GM19463 (cell line): ENCODE data around the gene MCF2L.
"Not testable (repeated sequence)": the region's sequence is repeated elsewhere in the genome, so short reads cannot be mapped to it uniquely, and the experiment has no call there.

Source experiments
- ATAC-seq: cut with Tn5 transposase; IDR thresholded peaks from one replicate; pipeline ENCODE4 v1.9.1; 2021; ENCODE audit warnings: mild to moderate bottlenecking, moderate library complexity; ENCODE audit not compliant: unreplicated experiment

Gene MCF2L

DNA sequence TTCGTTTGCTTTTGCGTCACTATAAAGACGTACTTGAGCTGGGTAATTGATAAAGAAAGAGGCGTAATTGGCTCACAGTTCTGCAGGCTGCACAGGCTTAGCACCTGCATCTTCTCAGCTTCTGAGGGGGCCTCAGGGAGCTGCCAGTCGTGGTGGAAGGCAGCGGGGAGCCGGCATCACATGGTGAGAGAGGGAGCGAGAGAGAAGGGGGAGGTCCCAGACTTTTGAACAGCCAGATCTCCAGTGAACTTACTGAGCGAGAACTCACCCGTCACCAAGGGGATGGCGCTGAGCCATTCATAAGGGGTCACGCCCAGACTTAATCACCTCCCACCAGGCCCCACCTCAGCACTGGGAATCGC, 77.8 kb downstream of the MCF2L start:
- ATAC-seq: no peak

GRCh38 chr13:113047587-113047986, 78.6 kb downstream of the MCF2L start:
- no peak for ATAC-seq

DNA sequence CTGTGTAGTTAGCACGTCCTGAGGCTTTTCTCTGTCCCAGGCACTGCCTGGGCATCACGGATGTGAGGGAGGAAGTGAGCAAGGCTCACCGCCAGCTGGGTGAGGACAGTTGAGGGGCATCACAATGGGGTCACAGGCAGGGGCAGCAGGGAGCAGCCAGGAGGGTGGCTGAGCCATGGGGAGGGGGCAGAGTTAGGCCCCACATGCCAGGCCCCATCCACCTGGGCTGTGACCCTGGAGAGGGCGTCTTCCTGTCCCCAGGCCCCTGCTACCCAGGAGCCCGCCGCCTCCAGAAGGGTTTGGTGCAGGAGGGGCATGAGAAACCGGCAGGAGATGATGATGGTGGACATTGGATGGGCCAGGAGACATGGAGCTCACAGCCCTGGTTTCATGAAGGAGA, 79.8 kb downstream of the MCF2L start:
- no peak for ATAC-seq

DNA sequence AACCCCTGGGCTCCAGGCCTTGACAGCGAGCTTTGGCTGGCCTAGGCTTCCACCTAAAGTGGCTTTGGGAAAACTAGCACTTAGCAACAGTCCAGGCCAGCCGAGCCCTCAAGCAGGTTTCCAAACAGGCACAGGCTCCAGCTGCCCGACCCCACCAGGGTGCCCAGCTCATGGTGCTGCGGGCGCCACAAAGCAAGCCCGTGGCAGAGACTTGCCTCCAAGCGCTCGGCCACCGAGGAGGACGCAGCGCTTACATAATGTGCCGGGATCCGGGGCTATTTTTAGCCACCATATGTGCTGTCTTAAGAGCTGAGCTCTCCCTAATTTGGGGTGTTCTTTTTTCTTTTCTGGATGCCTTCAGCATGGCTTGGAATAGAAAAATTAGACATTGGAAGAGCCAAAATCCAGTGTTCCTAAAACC, 80.5 kb downstream of the MCF2L start:
- ATAC-seq: no peak

DNA sequence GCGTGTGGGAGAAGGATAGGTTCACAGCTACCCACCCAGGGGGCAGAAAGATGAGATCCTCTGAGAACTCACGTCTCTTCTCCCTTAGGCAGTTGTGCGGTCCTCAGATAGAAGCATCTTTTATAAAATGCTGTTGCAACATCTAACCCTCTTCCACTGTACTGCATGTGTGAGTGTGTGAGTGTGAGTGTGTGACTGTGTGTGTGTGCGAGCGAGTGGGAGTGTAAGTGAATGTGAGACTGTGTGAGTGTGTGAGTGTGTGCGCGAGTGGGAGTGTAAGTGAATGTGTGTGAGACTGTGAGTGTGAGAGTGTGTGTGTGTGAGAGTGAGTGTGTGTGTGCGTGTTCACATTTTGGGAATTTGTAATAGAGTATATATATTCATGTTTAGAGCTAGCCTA, 81.0 kb downstream of the MCF2L start:
- no peak for ATAC-seq

DNA sequence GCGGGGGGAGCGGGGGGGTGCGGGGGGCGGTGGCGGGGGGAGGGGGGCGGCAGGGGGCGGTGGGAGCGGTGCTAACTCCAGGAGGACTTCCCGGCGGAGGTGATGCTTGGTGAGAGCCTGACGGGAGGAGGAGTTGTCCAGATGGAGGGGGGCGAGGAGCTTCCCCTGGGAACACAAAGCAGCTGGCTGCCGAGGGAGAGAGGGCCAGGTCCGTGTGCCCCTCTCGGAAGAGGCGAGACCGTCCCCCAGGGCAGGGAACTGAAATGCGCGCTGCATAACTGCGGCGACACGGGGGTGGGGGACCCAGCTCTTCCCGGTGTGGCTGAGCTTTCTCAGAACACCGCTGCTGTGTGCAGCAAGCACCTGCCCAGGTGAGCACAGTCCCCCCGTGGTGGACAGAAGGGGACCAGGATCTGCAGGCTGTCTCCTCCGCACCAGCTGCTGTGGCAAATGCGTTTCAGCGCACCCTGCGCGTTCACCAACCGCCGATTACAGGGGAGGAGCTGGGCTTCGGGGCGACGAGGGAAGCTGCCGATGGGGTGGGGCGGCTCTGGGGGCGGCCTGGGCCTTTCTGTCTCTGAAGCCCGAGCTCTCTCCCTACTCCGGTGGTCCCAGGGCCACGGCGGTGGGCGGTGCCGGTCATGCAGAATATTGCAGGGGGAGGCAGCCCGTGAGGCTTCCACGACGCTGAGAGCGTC, 81.9 kb downstream of the MCF2L start:
- ATAC-seq: no peak

- ATAC-seq: no peak
Observed at GRCh38 chr13:113051641-113052040, 82.6 kb downstream of the MCF2L start.

GRCh38 chr13:113052206-113052605, 83.2 kb downstream of the MCF2L start:
- no peak for ATAC-seq

DNA sequence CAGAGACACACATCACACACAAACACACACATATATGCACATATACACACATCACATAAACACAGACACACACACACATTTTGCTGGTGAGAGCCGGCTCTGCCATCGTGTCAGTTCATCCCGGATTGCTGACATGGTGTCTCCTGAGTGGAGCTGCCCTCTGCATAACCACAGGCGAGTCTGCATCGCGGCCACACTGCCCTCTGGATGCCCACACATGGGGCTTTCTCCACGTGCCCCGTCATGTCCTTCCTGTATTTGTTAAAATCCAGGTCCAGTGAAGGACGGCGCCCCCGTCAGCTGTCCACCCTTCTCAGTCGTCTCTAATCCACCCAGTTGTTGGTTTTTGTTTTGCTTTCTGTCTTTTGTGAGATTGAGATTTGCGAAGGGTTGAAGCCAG, 84.0 kb downstream of the MCF2L start:
- no peak for ATAC-seq

- ATAC-seq: no peak
Observed at GRCh38 chr13:113053376-113053775, 84.4 kb downstream of the MCF2L start.

DNA sequence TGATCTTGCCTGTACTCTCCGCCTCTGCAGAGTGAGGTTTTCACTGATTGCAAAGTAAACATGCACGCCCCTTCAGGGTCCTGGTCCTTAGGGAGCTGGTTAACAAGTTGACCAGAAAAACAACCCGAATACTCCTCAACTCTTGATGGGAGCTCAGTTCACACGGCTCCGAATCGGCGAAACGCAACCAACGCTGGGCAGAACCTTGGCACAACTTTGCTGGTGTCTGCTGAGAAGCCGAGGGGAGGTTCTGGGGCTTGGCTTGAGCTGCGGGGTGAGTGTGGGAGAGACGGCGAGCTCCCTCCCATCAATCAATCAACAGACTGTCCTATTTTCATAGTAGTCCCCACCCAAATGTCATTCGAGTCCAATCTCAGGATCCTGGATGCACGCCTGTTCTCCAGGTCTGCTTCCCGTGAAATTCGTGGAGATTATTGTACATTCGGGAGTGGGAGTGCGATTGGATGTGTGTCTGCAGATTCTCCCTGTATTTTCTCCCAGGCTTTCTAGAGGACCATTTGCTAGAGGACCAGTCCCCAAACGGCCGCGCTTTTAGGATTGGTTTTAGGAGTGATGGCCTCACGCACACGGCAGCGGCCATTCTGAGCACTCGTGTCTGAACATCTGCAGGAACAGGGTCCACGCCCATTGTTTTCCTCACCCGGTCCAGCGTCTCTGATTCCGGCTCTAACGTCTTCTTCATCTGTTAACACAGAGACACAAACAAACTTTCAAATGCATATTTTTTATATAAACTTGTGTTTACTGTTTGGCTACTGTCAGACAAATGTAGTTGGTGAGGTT, 85.0 kb downstream of the MCF2L start:
- ATAC-seq: no peak

GRCh38 chr13:113057084-113057483, 88.1 kb downstream of the MCF2L start:
- ATAC-seq: no peak

DNA sequence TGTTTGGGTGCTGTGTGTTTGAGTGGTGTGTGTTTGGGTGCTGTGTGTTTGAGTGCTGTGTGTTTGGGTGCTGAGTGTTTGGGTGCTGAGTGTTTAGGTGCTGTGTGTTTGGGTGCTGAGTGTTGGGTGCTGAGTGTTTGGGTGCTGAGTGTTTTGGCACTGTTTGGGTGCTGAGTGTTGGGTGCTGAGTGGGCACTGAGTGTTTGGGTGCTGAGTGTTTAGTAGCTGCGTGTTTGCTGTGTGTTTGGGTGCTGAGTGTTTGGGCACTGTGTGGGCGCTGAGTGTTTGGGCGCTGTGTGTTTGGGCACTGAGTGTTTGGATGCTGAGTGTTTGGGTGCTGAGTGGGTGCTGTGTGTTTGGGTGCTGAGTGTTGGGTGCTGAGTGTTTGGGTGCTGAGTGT, 88.5 kb downstream of the MCF2L start:
- not testable (repeated sequence) for ATAC-seq

- ATAC-seq: no peak
Observed at GRCh38 chr13:113058129-113058987, 89.3 kb downstream of the MCF2L start.

GRCh38 chr13:113058988-113059850, 90.2 kb downstream of the MCF2L start:
- ATAC-seq: no peak

DNA sequence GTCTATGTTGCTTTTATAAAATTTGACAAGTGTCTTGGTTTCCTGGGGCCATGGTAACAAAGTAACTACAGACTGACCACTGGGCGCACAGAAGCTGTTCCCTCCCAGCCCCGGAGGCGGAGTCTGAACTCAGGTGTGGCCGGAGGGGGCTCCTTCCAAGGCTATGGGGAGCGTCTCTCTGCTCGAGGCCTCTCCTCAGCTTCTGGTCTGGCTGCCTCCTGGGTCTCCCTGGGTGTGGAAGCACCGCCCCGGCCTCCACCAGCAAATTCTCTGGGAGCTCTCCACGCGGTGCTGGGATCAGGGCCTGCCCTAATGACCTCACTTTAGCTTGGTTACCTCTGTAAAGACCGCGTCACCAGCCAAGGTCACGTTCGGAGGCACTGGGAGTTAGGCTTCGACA, 90.9 kb downstream of the MCF2L start:
- ATAC-seq: no peak

DNA sequence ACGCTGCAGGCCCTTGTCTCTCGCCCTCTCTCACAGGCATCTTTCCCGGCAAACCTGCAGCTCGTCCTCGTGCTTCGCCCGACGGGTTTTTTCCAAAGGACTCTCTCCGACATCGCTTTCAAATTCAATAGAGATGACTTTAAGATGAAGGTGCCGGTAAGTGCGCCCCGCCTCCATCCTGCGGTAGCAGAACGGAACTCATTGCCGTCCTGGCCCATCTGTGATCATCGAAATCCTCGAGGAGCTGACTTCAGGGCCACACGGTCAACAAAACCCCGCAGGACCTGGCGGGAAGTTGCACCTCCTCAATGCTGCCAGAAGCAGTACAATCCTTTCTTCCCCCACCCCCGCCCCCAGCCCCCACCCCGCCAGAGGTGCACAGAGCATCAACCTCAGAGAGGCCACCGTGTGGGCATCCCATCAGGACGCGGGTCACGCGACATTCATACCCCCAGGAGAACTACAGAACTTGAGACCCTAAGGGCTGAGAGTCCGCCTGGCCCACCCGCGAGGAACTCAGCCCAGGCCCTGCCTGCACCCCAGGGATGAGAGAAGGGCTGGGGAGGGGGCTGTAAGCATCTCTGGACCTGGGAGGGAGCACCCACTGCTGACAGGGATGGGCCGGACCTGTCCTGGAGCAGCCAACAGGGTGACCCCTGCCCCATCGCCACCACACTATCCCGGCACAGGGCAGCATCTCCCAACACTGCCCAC, 91.7 kb downstream of the MCF2L start:
- ATAC-seq: no peak

DNA sequence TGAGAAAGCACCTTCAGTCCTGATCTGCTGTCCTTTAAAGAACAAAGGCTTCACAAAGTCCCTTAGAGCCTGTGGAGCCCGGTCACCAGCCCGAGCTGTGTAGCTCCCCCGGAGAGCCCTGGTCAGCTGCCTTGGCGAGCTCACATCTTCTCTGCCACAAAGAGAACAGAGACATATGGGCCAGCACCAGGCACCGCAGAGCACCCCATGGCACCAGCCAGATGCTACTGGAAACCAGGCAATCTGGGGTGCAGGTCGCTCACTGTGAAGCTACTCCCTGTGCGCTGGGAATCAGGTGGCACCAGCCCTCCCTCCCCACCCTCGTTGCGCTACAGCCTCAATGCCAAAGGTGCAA, 92.2 kb downstream of the MCF2L start:
- ATAC-seq: no peak

- no peak for ATAC-seq
Observed at GRCh38 chr13:113061796-113062425, 92.9 kb downstream of the MCF2L start.

DNA sequence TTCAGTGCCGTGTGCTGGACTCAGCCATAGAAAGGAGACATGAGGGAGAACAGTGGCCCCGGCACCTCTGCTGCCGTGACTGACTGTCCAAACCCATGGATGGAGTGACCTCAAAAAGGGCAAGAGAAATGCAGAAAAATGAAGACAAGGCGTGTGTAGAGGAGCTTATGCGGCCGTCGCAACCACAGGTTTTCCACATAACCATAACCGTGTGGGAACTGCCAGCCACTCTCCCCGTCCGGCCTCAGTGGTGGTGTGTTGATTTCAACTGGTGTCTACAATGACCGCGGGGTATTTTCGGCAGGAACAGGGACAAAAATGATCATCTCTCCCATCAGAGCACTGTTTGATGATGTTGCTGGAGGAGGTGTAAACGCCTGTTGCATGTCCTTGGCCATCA, 93.7 kb downstream of the MCF2L start:
- ATAC-seq: no peak
